Panc1 (cell line): Measurements from ENCODE around the gene PABPN1L. TPM values are rescaled to one million over a fixed set of nuclear protein-coding genes. Genes with fewer than 3 reads are reported as not detected.

ENCODE experiments used
- ATAC-seq: fragments of 200-7000 bp; cut with Tn5 transposase; 2 replicates; pipeline ENCODE4 v1.9.1; 2020; ENCODE audit warnings: mild to moderate bottlenecking, moderate library complexity
- BruUV-seq: library from RNA; stranded (reverse); fragments of 400-500 nt; replicated peaks from 2 replicates; lab custom pipeline; 2021; lab: Mats Ljungman, UMichigan
- CTCF ChIA-PET: fragments of 300-600 bp; sonication (Branson Sonifier 250); formaldehyde crosslinking; loops from one replicate; lab custom pipeline; 2022; ENCODE audit warnings: antibody characterized with exemption; lab: Charles Lee
- POLR2A ChIA-PET: fragments of 300-600 bp; sonication (Branson Sonifier 250); formaldehyde crosslinking; loops from one replicate; lab custom pipeline; 2022; ENCODE audit warnings: antibody characterized with exemption; lab: Charles Lee
- DNase-seq: peaks from one replicate; pipeline ENCODE4 v3.0.0-alpha.2; 2010; ENCODE audit warnings: low read depth, low spot score
- H3K27ac ChIP-seq: 2 replicates; pipeline ENCODE4 v1.5.1; 2011; ENCODE audit warnings: mild to moderate bottlenecking, low read length, inconsistent platforms
- H3K27me3 ChIP-seq: fragments of 200-500 bp; sonication (Bioruptor generic); 2 replicates; pipeline ENCODE4 v1.6.0; 2014; ENCODE audit warnings: low read length, inconsistent platforms; ENCODE audit not compliant: control insufficient read depth, insufficient read depth
- H3K36me3 ChIP-seq: fragments of 200-500 bp; sonication (Bioruptor generic); 2 replicates; pipeline ENCODE4 v1.5.1; 2014; ENCODE audit warnings: inconsistent platforms, mild to moderate bottlenecking, low read length, moderate library complexity; ENCODE audit not compliant: control insufficient read depth, insufficient read depth
- H3K4me1 ChIP-seq: 2 replicates; pipeline ENCODE4 v1.5.1; 2011; ENCODE audit warnings: inconsistent platforms, mild to moderate bottlenecking, low read length, moderate library complexity; ENCODE audit not compliant: control insufficient read depth, insufficient read depth
- H3K4me3 ChIP-seq, 2 experiments: 2 replicates each; pipeline ENCODE4 v1.5.1; 2011 to 2012; ENCODE audit warnings: low read depth in 2 of 2, low read length in 2 of 2, mild to moderate bottlenecking in 2 of 2, inconsistent platforms in 1 of 2, moderate library complexity in 1 of 2
- H3K9me3 ChIP-seq: fragments of 200-500 bp; sonication (Bioruptor generic); 2 replicates; pipeline ENCODE4 v1.5.1; 2014; ENCODE audit warnings: low read depth, mild to moderate bottlenecking, inconsistent platforms, low read length, moderate library complexity; ENCODE audit not compliant: control insufficient read depth, insufficient read depth
- CTCF ChIP-seq: fragments of 450-650 bp; IDR thresholded peaks from 2 replicates; pipeline ENCODE4 v1.5.1; 2017; ENCODE audit warnings: mild to moderate bottlenecking
- POLR2AphosphoS5 ChIP-seq: IDR thresholded peaks from 2 replicates; pipeline ENCODE4 v1.6.1; 2012; ENCODE audit warnings: mild to moderate bottlenecking, low read depth, low read length, moderate library complexity
- SIN3A ChIP-seq: IDR thresholded peaks from 2 replicates; pipeline ENCODE4 v1.6.1; 2012; ENCODE audit warnings: low read depth, mild to moderate bottlenecking, low read length, moderate library complexity, borderline replicate concordance; ENCODE audit not compliant: insufficient read depth
- TCF7L2 ChIP-seq: IDR thresholded peaks from 2 replicates; pipeline ENCODE4 v1.6.1; 2011; ENCODE audit warnings: mild to moderate bottlenecking, low read depth, low read length, inconsistent platforms
- in situ Hi-C: cut with HindIII; loops from 2 replicates; pipeline ENCODE4 v1.10.0; 2016; ENCODE audit warnings: low sequenced_read_pairs, low pct_unique_long_range_greater_than_20kb
- intact Hi-C: fragments of 100-400 bp; cut with micrococcal nuclease; formaldehyde crosslinking; loops from one replicate; pipeline ENCODE4 v1.10.0; 2022; ENCODE audit not compliant: unreplicated experiment
- total RNA-seq: library from RNA; stranded (reverse); gene quantifications from one replicate; pipeline ENCODE4 v1.2.1, GENCODE V29; 2021; ENCODE audit not compliant: unreplicated experiment
- TF ChIP-seq, protein P1 (sequence below), 2 experiments: IDR thresholded peaks; 2 replicates each; pipeline ENCODE4 v1.6.1; 2011 to 2012; ENCODE audit warnings: low read depth in 2 of 2, control low read depth in 1 of 2, low read length in 1 of 2, mild to moderate bottlenecking in 1 of 2, moderate library complexity in 1 of 2; ENCODE audit not compliant: insufficient read depth in 1 of 2

Gene PABPN1L
- total RNA-seq, 1 experiment from 2014 or later = not detected

- Histone ChIP-seq H3K4me1 (no peaks in the 10 kb centered on the region), H3K9me3 (no peaks in the 10 kb centered on the region), H3K27ac (no peak overlapping the region), H3K36me3 (no peaks in the 10 kb centered on the region), H3K27me3 (no peaks in the 10 kb centered on the region), H3K4me3 (no peak overlapping the region)
- in situ Hi-C loops (no loop called here), intact Hi-C loops (no loop called here)
- DNase-seq (no peak), ATAC-seq (no peak)
- CTCF ChIA-PET = no interaction called here
- no peak for TF ChIP-seq CTCF
- no peak for TF ChIP-seq SIN3A
- no peak for TF ChIP-seq TCF7L2
- no peak for TF ChIP-seq POLR2AphosphoS5
- TF ChIP-seq, protein P1, sequence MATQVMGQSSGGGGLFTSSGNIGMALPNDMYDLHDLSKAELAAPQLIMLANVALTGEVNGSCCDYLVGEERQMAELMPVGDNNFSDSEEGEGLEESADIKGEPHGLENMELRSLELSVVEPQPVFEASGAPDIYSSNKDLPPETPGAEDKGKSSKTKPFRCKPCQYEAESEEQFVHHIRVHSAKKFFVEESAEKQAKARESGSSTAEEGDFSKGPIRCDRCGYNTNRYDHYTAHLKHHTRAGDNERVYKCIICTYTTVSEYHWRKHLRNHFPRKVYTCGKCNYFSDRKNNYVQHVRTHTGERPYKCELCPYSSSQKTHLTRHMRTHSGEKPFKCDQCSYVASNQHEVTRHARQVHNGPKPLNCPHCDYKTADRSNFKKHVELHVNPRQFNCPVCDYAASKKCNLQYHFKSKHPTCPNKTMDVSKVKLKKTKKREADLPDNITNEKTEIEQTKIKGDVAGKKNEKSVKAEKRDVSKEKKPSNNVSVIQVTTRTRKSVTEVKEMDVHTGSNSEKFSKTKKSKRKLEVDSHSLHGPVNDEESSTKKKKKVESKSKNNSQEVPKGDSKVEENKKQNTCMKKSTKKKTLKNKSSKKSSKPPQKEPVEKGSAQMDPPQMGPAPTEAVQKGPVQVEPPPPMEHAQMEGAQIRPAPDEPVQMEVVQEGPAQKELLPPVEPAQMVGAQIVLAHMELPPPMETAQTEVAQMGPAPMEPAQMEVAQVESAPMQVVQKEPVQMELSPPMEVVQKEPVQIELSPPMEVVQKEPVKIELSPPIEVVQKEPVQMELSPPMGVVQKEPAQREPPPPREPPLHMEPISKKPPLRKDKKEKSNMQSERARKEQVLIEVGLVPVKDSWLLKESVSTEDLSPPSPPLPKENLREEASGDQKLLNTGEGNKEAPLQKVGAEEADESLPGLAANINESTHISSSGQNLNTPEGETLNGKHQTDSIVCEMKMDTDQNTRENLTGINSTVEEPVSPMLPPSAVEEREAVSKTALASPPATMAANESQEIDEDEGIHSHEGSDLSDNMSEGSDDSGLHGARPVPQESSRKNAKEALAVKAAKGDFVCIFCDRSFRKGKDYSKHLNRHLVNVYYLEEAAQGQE (IDR thresholded peaks at IDR 0.05; ENCODE audit: insufficient read depth in 1 of 2, low read depth in 2 of 2, low read length in 1 of 2) = no peak
- POLR2A ChIA-PET = no interaction called here
- no TSS peak for BruUV-seq
These were observed 37.7 kb downstream of the PABPN1L start for GRCh38 chr16:88828711-88829110.

GRCh38 chr16:88827727-88828126, 38.7 kb downstream of the PABPN1L start:
- no TSS peak for BruUV-seq
- DNase-seq (no peak), ATAC-seq (no peak)
- Histone ChIP-seq H3K27ac (no peak overlapping the region), H3K4me3 (no peak overlapping the region), H3K4me1 (no peaks in the 10 kb centered on the region), H3K9me3 (no peaks in the 10 kb centered on the region), H3K27me3 (no peaks in the 10 kb centered on the region), H3K36me3 (no peaks in the 10 kb centered on the region)
- no peak for TF ChIP-seq POLR2AphosphoS5
- TF ChIP-seq, protein P1 (IDR thresholded peaks at IDR 0.05; ENCODE audit: insufficient read depth in 1 of 2, low read depth in 2 of 2, low read length in 1 of 2) = no peak
- no peak for TF ChIP-seq CTCF
- TF ChIP-seq SIN3A = no peak
- TF ChIP-seq TCF7L2 = no peak
- ChIA-PET CTCF (no interaction called here), POLR2A (no interaction called here)
- intact Hi-C loops (no loop called here), in situ Hi-C loops (no loop called here)
